Measurements from ENCODE around the gene TWIST1. TPM values are rescaled to one million over a fixed set of nuclear protein-coding genes. Genes with fewer than 3 reads are reported as not detected.

Gene TWIST1
- total RNA-seq, 2 experiments from 2014 or later = not detected

- Histone ChIP-seq H3K9me3 (ENCODE audit: control insufficient read depth in 1 of 2, insufficient read depth in 1 of 2, low read length in 2 of 2) (peaks cover 6 to 28% of the 10 kb centered on the region in 2 experiments), H3K27ac (ENCODE audit: low read depth in 1 of 2, low read length in 2 of 2) (no peak overlapping the region), H3K27me3 (ENCODE audit: control insufficient read depth in 1 of 2, insufficient read depth in 2 of 2, low read length in 2 of 2) (peaks cover 70 to 97% of the 10 kb centered on the region in 2 experiments), H3K4me3 (ENCODE audit: low read length) (no peak overlapping the region), H3K4me1 (ENCODE audit: insufficient read depth, low read length) (peaks cover 4% of the 10 kb centered on the region), H3K36me3 (ENCODE audit: insufficient read depth, low read length) (no peaks in the 10 kb centered on the region)
- intact Hi-C loops (cut with DNase I, micrococcal nuclease) = no loop called here
- no peak for ATAC-seq (ENCODE audit: poor library complexity)
- no peak for DNase-seq
- H3K4me1 Mint-ChIP-seq (ENCODE audit: low read depth) = no peaks in the 10 kb centered on the region
- peaks cover 93% of the 10 kb centered on the region for H3K27me3 Mint-ChIP-seq
- TF ChIP-seq, protein P1, sequence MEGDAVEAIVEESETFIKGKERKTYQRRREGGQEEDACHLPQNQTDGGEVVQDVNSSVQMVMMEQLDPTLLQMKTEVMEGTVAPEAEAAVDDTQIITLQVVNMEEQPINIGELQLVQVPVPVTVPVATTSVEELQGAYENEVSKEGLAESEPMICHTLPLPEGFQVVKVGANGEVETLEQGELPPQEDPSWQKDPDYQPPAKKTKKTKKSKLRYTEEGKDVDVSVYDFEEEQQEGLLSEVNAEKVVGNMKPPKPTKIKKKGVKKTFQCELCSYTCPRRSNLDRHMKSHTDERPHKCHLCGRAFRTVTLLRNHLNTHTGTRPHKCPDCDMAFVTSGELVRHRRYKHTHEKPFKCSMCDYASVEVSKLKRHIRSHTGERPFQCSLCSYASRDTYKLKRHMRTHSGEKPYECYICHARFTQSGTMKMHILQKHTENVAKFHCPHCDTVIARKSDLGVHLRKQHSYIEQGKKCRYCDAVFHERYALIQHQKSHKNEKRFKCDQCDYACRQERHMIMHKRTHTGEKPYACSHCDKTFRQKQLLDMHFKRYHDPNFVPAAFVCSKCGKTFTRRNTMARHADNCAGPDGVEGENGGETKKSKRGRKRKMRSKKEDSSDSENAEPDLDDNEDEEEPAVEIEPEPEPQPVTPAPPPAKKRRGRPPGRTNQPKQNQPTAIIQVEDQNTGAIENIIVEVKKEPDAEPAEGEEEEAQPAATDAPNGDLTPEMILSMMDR (IDR thresholded peaks at IDR 0.05) = no peak
- ChIA-PET CTCF (no interaction called here), POLR2A (no interaction called here)
- no peak overlapping the region for H3K4me3 Mint-ChIP-seq
- no peak overlapping the region for H3K27ac Mint-ChIP-seq
- no peaks in the 10 kb centered on the region for H3K9me3 Mint-ChIP-seq
- no peaks in the 10 kb centered on the region for H3K36me3 Mint-ChIP-seq (ENCODE audit: low read depth)
Observed at GRCh38 chr7:19110776-19111175, 6.7 kb downstream of the TWIST1 start.

GRCh38 chr7:19110026-19110730 lies 7.3 kb downstream of the TWIST1 start:
- ChIA-PET POLR2A (no interaction called here), CTCF (no interaction called here)
- TF ChIP-seq, protein P1 (IDR thresholded peaks at IDR 0.05) = no peak
- intact Hi-C loops (cut with DNase I, micrococcal nuclease) = no loop called here
- ATAC-seq (ENCODE audit: poor library complexity) (no peak), DNase-seq (no peak)
- Histone ChIP-seq H3K36me3 (ENCODE audit: insufficient read depth, low read length) (no peaks in the 10 kb centered on the region), H3K4me3 (ENCODE audit: low read length) (no peak overlapping the region), H3K9me3 (ENCODE audit: control insufficient read depth in 1 of 2, insufficient read depth in 1 of 2, low read length in 2 of 2) (peaks cover 6 to 28% of the 10 kb centered on the region in 2 experiments), H3K27me3 (ENCODE audit: control insufficient read depth in 1 of 2, insufficient read depth in 2 of 2, low read length in 2 of 2) (peaks cover 69 to 98% of the 10 kb centered on the region in 2 experiments), H3K27ac (ENCODE audit: low read depth in 1 of 2, low read length in 2 of 2) (no peak overlapping the region), H3K4me1 (ENCODE audit: insufficient read depth, low read length) (peaks cover 4% of the 10 kb centered on the region)
- Mint-ChIP-seq H3K36me3 (ENCODE audit: low read depth) (no peaks in the 10 kb centered on the region), H3K27me3 (peaks cover 99% of the 10 kb centered on the region), H3K4me1 (ENCODE audit: low read depth) (no peaks in the 10 kb centered on the region), H3K4me3 (no peak overlapping the region), H3K27ac (no peak overlapping the region), H3K9me3 (no peaks in the 10 kb centered on the region)

DNA sequence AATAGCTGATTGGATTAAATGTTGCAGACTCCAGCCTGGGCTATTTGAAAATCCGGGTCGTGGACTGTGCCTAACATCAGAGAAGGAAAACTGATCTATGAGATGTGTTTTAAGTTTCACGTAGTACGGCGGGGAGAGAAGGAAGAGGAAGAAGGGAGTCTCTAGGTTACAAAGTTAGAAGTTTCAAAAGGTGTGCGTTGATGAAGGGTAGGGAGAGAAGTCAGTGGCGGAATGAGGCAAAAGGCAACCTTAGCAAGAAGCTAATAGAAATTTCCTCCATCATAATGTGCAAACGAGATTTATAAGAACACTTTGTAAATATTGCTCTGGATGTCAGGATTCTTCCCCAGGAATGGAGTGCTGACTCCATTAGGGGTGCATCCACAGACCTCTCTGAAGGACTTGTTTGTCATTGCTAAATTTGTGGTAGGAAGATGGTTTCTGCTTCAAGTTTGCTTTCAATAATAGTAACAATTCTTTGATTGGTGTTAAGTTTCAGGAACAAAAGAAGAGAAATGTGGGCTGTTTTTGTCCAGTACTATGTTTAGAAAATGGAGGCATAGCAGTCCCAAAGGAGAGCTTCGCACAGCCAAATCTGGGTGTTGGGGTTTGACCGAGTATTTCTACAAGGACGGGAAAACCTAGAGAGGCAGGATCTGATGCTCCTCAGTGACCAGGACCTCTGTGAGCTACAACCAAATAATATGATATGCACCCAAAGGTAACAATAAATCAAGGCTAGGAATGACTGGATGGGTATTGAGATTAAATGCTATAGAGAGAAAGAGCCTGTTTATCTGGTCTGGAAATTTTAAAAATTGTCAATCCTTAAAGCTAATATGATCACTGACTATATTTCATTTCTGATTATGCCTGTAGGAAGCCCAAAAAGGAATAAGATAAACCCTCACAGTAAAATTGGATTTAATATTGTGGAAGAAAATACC lies 8.2 kb downstream of the TWIST1 start:
- H3K27me3 Mint-ChIP-seq = peaks cover 100% of the 10 kb centered on the region
- H3K27ac Mint-ChIP-seq = no peak overlapping the region
- no peak overlapping the region for H3K4me3 Mint-ChIP-seq
- H3K36me3 ChIP-seq (ENCODE audit: insufficient read depth, low read length) = no peaks in the 10 kb centered on the region
- H3K4me3 ChIP-seq (ENCODE audit: low read length) = no peak overlapping the region
- H3K36me3 Mint-ChIP-seq (ENCODE audit: low read depth) = no peaks in the 10 kb centered on the region
- TF ChIP-seq, protein P1 (IDR thresholded peaks at IDR 0.05) = no peak
- H3K4me1 ChIP-seq (ENCODE audit: insufficient read depth, low read length) = peaks cover 4% of the 10 kb centered on the region
- no peak overlapping the region for H3K27ac ChIP-seq (ENCODE audit: low read depth in 1 of 2, low read length in 2 of 2)
- intact Hi-C loops (cut with DNase I, micrococcal nuclease) = no loop called here
- peaks cover 6 to 28% of the 10 kb centered on the region in 2 experiments for H3K9me3 ChIP-seq (ENCODE audit: control insufficient read depth in 1 of 2, insufficient read depth in 1 of 2, low read length in 2 of 2)
- no peaks in the 10 kb centered on the region for H3K4me1 Mint-ChIP-seq (ENCODE audit: low read depth)
- ATAC-seq (ENCODE audit: poor library complexity) (no peak), DNase-seq (no peak)
- CTCF ChIA-PET = no interaction called here
- peaks cover 69 to 97% of the 10 kb centered on the region in 2 experiments for H3K27me3 ChIP-seq (ENCODE audit: control insufficient read depth in 1 of 2, insufficient read depth in 2 of 2, low read length in 2 of 2)
- no peaks in the 10 kb centered on the region for H3K9me3 Mint-ChIP-seq
- POLR2A ChIA-PET = no interaction called here
